GM18873 (cell line): Measurements from ENCODE around the gene PDE6D.
"Not testable (repeated sequence)": the region's sequence is repeated elsewhere in the genome, so short reads cannot be mapped to it uniquely, and the experiment has no call there.

Source experiments
- ATAC-seq: cut with Tn5 transposase; IDR thresholded peaks from one replicate; pipeline ENCODE4 v1.9.1; 2021; ENCODE audit warnings: mild to moderate bottlenecking, moderate library complexity, moderate number of reproducible peaks; ENCODE audit not compliant: unreplicated experiment, low FRiP score

The PDE6D gene

GRCh38 chr2:231720987-231721966 lies 59.8 kb downstream of the PDE6D start:
- no peak for ATAC-seq

DNA sequence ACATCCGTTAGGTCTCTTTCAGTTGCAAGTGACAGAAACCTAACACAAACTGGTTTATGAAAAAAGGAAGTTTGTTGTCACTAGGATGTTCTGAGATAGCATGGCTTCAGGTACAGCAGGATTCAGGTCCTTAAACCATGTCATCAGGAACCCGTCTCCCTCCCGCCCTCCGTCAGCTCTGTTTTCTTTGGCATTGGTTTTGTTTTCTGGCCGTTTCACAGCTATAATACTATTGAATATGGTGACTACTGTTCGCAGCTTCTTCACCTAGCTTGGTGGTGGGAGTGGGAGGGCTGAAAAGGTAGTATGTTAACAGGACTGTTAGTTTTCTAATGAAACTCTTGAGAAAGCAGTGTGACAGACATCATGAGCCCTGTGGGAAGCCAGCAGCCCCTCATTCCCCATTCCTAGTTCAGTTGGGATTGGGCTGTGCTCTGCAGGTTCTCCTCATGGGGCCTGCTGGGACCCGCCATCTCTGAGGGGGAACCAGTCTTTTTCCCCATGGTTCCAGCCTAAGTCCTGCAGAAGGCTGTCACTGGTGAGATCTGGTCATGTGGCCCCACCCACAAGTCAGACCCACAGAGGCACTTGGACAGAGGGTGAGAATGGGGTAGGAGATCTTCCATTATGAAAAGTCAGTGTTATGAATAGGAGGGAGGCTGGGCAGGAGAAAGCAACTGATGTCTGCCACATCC lies 60.6 kb downstream of the PDE6D start:
- no peak for ATAC-seq

DNA sequence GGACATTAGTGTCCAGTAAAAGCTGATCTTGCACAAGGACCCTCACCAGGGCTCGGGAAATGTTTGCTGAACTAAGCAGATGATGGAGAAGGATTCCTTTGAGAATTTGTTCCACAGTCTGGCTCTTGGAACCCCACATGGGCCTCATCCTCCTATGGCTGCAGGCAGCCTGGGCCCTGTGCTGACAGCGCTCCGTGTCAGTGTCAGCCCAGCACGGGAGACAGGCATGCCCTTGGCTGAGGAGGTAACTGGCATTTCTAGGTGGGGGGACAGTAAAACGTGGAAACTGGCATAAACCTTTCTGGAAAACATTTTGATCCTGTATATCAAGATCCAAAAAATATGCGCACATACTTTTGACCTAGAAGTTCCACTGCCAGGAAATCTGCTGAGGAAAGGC lies 62.3 kb downstream of the PDE6D start:
- no peak for ATAC-seq

DNA sequence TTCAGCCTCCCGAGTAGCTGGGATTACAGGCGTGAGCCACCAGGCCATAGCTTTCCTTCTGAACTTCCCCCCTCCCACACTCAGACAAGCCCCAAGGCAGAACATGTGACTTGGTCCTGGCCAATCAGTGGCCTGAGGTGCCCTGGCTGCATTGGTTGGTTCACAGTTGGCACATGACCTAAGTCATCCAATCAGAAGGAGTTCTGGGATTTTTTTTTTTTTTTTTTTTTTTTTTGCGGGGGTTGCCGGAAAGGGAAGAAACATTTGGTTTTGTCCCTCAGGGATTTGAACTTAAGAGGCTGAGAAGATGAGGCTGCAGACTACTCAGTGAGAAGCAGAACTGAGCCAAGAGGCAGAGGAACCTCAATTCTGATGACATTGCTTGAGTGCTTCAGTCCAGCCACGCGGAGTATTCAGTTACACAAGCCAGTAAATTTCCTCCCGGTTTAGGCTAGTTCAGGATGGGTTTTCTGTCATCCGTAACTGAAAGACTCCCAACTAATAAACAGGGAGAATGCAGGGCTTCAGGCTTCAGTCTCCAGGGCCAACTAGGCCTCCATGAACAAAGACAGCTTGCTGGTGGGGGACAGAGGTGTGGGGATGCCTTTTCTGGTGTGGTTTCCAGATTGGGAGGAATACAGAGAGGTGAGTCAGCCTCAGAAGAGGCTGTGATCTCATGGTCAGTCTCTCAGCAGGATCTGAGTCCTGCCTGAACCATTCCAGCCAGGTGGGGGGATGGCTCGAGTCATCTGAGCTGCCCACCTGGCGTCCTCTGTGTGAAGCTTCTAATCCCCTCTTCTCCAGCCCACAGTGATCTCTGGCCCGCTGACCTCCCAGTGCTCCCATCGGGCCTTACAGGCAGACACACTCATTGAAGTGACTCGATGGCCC lies 63.6 kb downstream of the PDE6D start:
- peak; percentile 34 for ATAC-seq

- ATAC-seq: no peak
These were observed 64.3 kb downstream of the PDE6D start for GRCh38 chr2:231716666-231717280.

GRCh38 chr2:231715988-231716616 lies 65.0 kb downstream of the PDE6D start:
- ATAC-seq: no peak

- ATAC-seq: no peak
These were observed 65.6 kb downstream of the PDE6D start for GRCh38 chr2:231715499-231715837.

DNA sequence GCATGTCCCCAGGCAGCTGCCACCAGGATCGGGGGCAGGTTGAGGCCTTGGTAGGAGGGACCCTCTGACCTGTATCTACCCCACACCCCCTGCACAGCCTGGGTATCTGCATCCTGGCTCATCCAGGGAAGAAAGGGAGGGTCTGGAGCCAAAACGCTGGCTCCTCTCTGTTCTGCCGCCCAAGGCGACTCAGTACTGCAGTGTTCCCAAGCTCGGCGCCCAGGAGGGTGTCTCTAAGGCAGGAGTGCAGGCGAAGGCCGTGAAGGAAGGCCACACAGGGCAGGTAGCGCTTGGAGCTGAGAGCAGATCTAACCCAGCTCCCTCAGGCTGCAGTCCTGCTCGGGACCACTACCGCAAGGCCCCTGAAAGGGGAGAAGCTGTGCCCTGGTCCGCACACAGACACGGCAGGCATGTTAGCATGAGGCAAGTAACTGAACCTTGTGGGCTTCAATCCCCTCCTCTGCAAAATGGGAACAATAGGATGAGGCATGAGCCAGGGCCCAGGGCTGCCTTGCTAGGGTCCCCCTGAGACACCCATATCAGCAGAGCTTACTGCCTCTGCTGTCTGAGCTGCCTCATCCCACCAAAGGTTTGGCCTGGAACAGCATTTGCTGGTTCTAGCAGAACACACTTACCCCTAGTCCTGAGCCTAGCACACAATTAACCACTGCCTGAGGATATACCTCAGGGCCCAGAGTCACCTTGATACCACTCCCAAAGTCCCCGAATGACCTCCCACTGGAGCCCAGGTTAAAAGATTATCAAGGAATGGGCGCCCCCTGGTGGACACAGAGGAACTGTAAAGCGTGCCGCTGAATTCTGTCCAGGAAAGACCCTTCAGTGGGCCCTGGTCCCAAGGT lies 66.2 kb downstream of the PDE6D start:
- no peak for ATAC-seq

DNA sequence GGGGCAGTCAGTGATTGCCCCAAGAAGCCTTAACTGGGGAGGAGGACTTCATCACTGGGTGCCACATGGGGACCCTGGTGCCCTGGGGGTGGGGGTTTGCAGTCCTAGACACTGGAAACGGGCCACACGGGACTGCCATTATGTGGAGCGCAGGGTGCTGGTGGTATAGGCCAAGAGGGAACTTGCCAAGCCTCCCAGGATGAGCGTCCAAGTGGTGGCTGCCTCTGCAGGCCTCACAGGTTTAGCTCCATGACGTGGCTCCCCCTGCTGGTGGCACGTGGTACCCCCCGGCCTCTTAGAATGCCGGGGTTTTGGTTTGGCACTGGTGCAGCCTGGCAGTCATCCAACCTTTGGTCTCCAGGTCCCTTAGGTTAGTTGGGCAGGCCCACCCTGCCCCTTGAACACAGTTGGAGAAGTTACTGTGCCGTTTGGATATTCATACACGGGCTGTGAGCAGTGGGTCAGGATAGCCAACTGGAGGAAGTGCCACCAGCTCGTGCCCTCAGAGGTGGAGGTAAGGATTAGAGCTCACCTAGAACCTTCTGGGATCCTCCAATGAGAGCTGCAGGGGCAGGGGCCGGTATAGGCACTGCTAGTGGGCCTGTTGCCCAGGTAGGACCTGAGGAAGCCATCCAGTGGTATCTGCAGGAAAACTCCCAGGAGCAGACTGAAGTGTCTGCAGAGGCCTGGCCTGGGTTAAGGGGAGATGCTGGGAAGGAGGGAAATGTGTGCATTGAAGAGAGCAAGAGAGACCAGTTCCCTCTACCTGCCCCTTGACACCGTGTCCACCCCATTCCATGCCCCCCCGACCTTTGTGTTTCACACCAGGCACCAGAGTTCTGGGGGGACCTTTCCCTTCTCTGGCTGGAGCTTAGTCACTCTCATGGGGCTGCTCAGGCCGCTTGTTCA lies 67.1 kb downstream of the PDE6D start:
- no peak for ATAC-seq

DNA sequence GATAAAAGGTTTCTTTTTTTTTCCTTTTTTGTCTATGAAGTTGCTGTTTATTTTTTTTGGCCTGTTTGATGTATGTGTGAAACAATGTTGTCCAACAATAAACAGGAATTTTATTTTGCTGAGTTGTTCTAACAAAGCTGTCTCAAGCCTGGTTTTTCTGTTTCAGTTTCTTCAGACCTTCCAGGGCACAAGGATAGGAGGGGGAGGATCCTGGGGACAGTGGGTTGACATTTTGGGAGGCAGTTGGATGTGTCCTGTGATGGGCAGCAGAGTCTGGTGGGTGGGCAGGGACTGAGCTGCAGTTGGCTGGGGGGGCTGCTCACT lies 67.7 kb downstream of the PDE6D start:
- ATAC-seq: not testable (repeated sequence)

- not testable (repeated sequence) for ATAC-seq
These were observed 68.5 kb downstream of the PDE6D start for GRCh38 chr2:231712451-231713021.

DNA sequence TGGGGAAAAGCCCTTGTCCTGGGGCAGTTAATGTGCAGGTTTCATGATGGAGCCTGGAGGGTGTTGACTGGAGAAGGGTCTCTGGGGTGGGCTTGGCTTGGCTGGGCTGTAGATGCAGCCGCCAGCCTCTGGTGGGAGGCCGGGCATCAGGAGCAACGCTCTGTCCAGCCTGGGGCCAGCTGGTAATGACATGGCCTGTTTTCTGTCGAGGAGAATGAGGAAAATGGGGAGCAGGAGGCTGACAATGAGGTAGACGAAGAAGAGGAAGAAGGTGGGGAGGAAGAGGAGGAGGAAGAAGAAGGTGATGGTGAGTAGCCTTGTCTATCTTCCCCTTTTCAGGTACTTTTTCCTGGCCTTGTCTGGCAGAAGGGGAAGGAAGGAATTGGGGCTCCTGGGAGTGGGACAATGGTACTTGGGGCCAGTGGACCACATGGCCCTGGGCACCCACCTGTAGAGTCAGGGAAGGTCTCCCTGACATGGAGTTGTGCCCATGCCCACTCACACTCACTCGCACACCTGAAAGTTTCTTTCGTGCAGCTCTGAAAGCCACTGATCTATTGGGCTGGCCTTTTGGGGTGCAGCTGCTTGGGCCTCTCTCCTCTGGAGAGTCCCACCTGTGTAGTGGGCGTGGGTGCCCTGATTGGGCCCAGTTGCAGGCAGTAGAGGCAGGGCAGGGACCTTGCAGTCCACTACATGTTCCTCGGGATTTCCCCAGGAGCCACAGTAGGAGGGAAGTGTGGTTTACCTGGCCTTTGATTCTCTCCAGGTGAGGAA lies 69.2 kb downstream of the PDE6D start:
- no peak for ATAC-seq

DNA sequence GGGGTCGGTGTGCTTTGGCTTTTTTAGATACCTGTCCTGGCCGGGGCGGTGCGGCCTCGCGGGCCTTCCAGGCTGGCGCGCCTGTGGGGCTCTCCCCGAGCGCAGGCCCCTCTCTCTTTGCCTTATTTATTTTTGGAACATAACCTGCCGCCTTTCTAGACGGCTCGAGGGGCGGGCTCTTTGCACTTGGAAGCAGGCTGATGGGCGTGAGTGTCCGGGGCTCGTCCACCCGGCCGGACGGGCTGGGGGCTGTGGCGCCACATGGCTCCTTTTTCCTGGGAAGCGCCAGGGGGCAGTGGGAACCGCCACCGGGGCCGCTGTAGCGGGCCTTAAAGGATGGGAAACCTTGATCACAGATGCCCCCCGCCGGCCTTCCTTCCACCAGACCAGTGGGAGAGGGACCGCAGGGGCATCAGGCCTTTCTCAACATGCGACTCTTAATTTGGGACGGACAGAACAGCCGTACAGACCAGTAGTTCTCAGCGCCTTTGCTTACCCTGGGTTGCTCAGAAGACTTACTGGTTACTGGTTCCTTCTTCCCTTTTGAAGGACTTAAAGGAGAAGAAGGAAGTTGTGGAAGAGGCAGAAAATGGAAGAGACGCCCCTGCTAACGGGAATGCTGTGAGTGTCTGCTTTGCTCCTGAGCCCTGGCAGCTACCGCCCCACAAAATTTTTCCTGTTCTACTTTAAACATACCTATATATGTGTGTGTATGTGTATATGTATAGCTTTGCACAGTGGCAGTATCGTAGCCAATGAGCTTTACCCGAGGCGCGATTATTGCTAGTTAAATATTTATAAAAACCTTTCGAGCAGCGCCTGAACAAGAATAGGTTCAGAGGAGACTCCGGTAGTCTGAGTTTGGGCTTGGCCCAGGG lies 70.0 kb downstream of the PDE6D start:
- ATAC-seq: no peak

- ATAC-seq: no peak
These were observed 70.9 kb downstream of the PDE6D start for GRCh38 chr2:231709981-231710798.

- ATAC-seq: no peak
These were observed 71.5 kb downstream of the PDE6D start for GRCh38 chr2:231709636-231709980.
